A549 (cell line): ENCODE measurements around the gene ARR3.

Source experiments
- EP300 ChIP-seq, 2 experiments: fragments of >200 bp; sonication (Bioruptor Twin); formaldehyde crosslinking; IDR thresholded peaks; 2 replicates in 1 of 2; 3 replicates in 1 of 2; pipeline ENCODE4 v1.6.1; 2016 to 2017
- ESRRA ChIP-seq: fragments of 150-350 bp; IDR thresholded peaks from 2 replicates; pipeline ENCODE4 v1.6.1; 2014; ENCODE audit warnings: mild to moderate bottlenecking, low read length, borderline replicate concordance
- SREBF2 ChIP-seq: fragments of 450-650 bp; IDR thresholded peaks from 2 replicates; pipeline ENCODE4 v1.6.1; 2014; ENCODE audit warnings: mild to moderate bottlenecking, moderate library complexity

DNA sequence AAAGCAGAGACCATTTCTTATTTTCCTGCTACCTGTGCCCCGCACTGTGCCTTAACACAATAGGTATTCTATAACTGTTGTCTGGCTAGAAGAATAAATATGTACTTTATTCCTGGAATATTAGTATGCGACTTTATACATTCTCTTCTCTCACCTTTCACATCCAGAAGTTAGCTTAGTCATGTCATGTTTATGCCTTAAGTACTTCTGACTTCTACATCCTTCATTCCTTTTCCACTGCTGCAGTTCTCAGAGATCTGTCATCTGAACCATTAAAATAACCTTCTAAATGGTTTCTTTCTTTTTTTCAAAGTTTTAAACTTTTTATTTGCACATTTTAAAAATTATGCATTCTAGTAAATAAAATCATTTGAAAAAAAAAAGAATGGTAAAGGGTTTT, 56.2 kb downstream of the ARR3 start:
- TF ChIP-seq EP300 (IDR thresholded peaks at IDR 0.05), result no peak
- no peak for TF ChIP-seq ESRRA
- TF ChIP-seq SREBF2, result no peak
